Epithelial cell of proximal tubule (primary cell): ENCODE measurements around the gene PIEZO1. TPM values are rescaled to one million over a fixed set of nuclear protein-coding genes. Genes with fewer than 3 reads are reported as not detected.

Experiments
- DNase-seq: peaks from one replicate; pipeline ENCODE4 v3.0.0-alpha.2; 2011; ENCODE audit warnings: low read depth
- H3K4me3 ChIP-seq: 2 replicates; pipeline ENCODE4 v1.5.1; 2011; ENCODE audit warnings: low read depth, mild to moderate bottlenecking, low read length
- CTCF ChIP-seq: conservative IDR thresholded peaks from 2 replicates; pipeline ENCODE4 v1.5.1; 2012; ENCODE audit warnings: low read depth, mild to moderate bottlenecking, low read length
- total RNA-seq: library from RNA; depleted of rRNA; stranded (reverse); fragments of >200 nt; gene quantifications from 2 replicates; pipeline ENCODE4 v1.2.3, GENCODE V29; 2015

PIEZO1 gene
- total RNA-seq, 1 donor from 2014 or later: 246 TPM

GRCh38 chr16:88702371-88703210 is 82.4 kb downstream of the PIEZO1 start:
- DNase-seq: no peak
- H3K4me3 ChIP-seq: no peak overlapping the region
- TF ChIP-seq CTCF: no peak

GRCh38 chr16:88701581-88702370 is 83.2 kb downstream of the PIEZO1 start:
- DNase-seq: no peak
- H3K4me3 ChIP-seq: no peak overlapping the region
- TF ChIP-seq CTCF: no peak

- no peak for TF ChIP-seq CTCF
- no peak for DNase-seq
- no peak overlapping the region for H3K4me3 ChIP-seq
Measured at GRCh38 chr16:88700636-88701482, 84.2 kb downstream of the PIEZO1 start.

GRCh38 chr16:88700322-88700635 is 84.7 kb downstream of the PIEZO1 start:
- no peak overlapping the region for H3K4me3 ChIP-seq
- DNase-seq: no peak
- TF ChIP-seq CTCF: no peak

- DNase-seq: no peak
- no peak overlapping the region for H3K4me3 ChIP-seq
- TF ChIP-seq CTCF: no peak
Measured at GRCh38 chr16:88699180-88699579, 85.8 kb downstream of the PIEZO1 start.

GRCh38 chr16:88698646-88699045 is 86.4 kb downstream of the PIEZO1 start:
- TF ChIP-seq CTCF: no peak
- no peak overlapping the region for H3K4me3 ChIP-seq
- DNase-seq: no peak
